Psoas muscle (tissue), 8 donors: Measurements from ENCODE around the gene CPLX4. TPM values are rescaled to one million over a fixed set of nuclear protein-coding genes. Genes with fewer than 3 reads are reported as not detected.
A peak's percentile ranks its signal among the peaks of the same experiment; 100 is the strongest.

ENCODE experiments used
- ATAC-seq, 4 donors: fragments of 200-7000 bp; cut with Tn5 transposase; one replicate each; pipeline ENCODE4 v1.9.1; 2020; ENCODE audit warnings: moderate library complexity in 3 of 4, mild to moderate bottlenecking in 2 of 4
- DNase-seq, 2 donors: peaks; one replicate each; pipeline ENCODE4 v3.0.0-alpha.2; 2020
- H3K27ac ChIP-seq: fragments of 200-600 bp; one replicate; pipeline ENCODE4 v1.8.0; 2022
- H3K27me3 ChIP-seq, 3 donors: fragments of 200-600 bp in 1 of 3; one replicate each; pipeline versions ENCODE4 v1.6.1 to v1.8.0; 2013 to 2022; ENCODE audit warnings: low read length in 2 of 3, mild to moderate bottlenecking in 2 of 3, moderate library complexity in 1 of 3; ENCODE audit not compliant: insufficient read depth in 3 of 3
- H3K36me3 ChIP-seq, 2 donors: fragments of 200-600 bp in 1 of 2; one replicate each; pipeline versions ENCODE4 v1.6.1 to v1.8.0; 2013 to 2022; ENCODE audit warnings: low read depth in 1 of 2, mild to moderate bottlenecking in 1 of 2, moderate library complexity in 1 of 2; ENCODE audit not compliant: insufficient read depth in 1 of 2
- H3K4me1 ChIP-seq: fragments of 200-600 bp; one replicate; pipeline ENCODE4 v1.8.0; 2022
- H3K4me3 ChIP-seq: fragments of 200-600 bp; one replicate; pipeline ENCODE4 v1.8.0; 2022; ENCODE audit warnings: mild to moderate bottlenecking
- H3K9me3 ChIP-seq: fragments of 200-600 bp; one replicate; pipeline ENCODE4 v1.8.0; 2022
- CTCF ChIP-seq: fragments of 200-600 bp; IDR thresholded peaks from one replicate; pipeline ENCODE4 v1.8.0; 2022; ENCODE audit warnings: antibody characterized with exemption
- WGBS, 3 donors: extraction: QIAGEN DNeasy Blood & Tissue Kit; methylation state at CpG; one replicate each; pipeline versions ENCODE4 v1.1.6 to v1.1.7; 2013; 5-methylcytosine and 5-hydroxymethylcytosine counted together
- intact Hi-C, 2 donors: fragments of 100-400 bp; cut with DNase I; formaldehyde crosslinking; loops; one replicate each; pipeline versions ENCODE4 v1.11.0 to v1.14.2; 2022
- polyA plus RNA-seq, 3 donors: library from polyadenylated mRNA; stranded (reverse); fragments of 200-250 nt; gene quantifications; one replicate each; pipeline ENCODE4 v1.2.3, GENCODE V29; 2013
- total RNA-seq, 4 donors: library from RNA; stranded (reverse); fragmentation: NEBNext Ultra II Directional in 2 of 4; extraction: Animal tissue kit (Norgen Biotek cat#: 25700) in 2 of 4; gene quantifications; one replicate each; pipeline versions ENCODE4 v1.2.1 to v1.2.4, GENCODE V29; 2021 to 2023
- donor health status: healthy with polysubstance abuse.
- donor health status: DM: no; HTN: no; CAD: no; lungs with moderate emphysema.
- donor health status: Bipolar disorder and iron deficiency.
- donor health status: healthy.
- donor health status: DM: yes; HTN: yes; CAD: no.
- donor health status: DM: no; HTN: no; CAD: no.
- donor health status: DM: no; HTN: no; CAD: no.
- donor health status: DM: yes; HTN: yes; CAD: no.

Gene CPLX4
- total and polyA plus RNA-seq, 7 donors, result not detected

GRCh38 chr18:59271606-59272220 lies 46.7 kb downstream of the CPLX4 start:
- Histone ChIP-seq H3K4me1 (peaks cover 11% of the 10 kb centered on the region), H3K4me3 (no peak overlapping the region), H3K27me3 (peaks cover 0 to 97% (median 62%) of the 10 kb centered on the region in 3 donors), H3K27ac (no peak overlapping the region), H3K9me3 (no peaks in the 10 kb centered on the region), H3K36me3 (no peaks in the 10 kb centered on the region)
- no peak for DNase-seq
- no peak for ATAC-seq
- intact Hi-C loops, result no loop called here
- no peak for TF ChIP-seq CTCF
- 23 to 29% (median 27%) methylated on average over 14 of the region's 14 CpGs for WGBS, 3 donors

GRCh38 chr18:59270689-59271257 lies 47.7 kb downstream of the CPLX4 start:
- Histone ChIP-seq H3K27me3 (peaks cover 0 to 97% (median 60%) of the 10 kb centered on the region in 3 donors), H3K4me1 (peaks cover 11% of the 10 kb centered on the region), H3K9me3 (no peaks in the 10 kb centered on the region), H3K4me3 (no peak overlapping the region), H3K36me3 (no peaks in the 10 kb centered on the region), H3K27ac (no peak overlapping the region)
- DNase-seq, result no peak
- intact Hi-C loops, result no loop called here
- no peak for TF ChIP-seq CTCF
- no peak for ATAC-seq
- 40 to 49% (median 44%) methylated on average over 4 of the region's 4 CpGs for WGBS, 3 donors

- Histone ChIP-seq H3K27me3 (peaks cover 0 to 98% (median 63%) of the 10 kb centered on the region in 3 donors), H3K36me3 (no peaks in the 10 kb centered on the region), H3K27ac (no peak overlapping the region), H3K4me3 (no peak overlapping the region), H3K9me3 (no peaks in the 10 kb centered on the region), H3K4me1 (peaks cover 11% of the 10 kb centered on the region)
- WGBS, 3 donors, result 4 to 5% (median 5%) methylated on average over 17 of the region's 17 CpGs
- no peak for TF ChIP-seq CTCF
- DNase-seq, result no peak
- intact Hi-C loops, result no loop called here
- no peak for ATAC-seq
Observed at GRCh38 chr18:59269563-59270119, 48.8 kb downstream of the CPLX4 start.

GRCh38 chr18:59268721-59269562 lies 49.5 kb downstream of the CPLX4 start:
- intact Hi-C loops, result no loop called here
- ATAC-seq, result peak in 1 of 4 donors; percentile 27
- peaks cover 11% of the 10 kb centered on the region for H3K4me1 ChIP-seq
- H3K27ac ChIP-seq, result no peak overlapping the region
- H3K27me3 ChIP-seq, result peaks cover 0 to 98% (median 57%) of the 10 kb centered on the region in 3 donors
- no peaks in the 10 kb centered on the region for H3K36me3 ChIP-seq
- no peak for DNase-seq
- 1% methylated on average over 56 to 90 of the region's 90 CpGs for WGBS, 3 donors
- H3K9me3 ChIP-seq, result no peaks in the 10 kb centered on the region
- peak overlapping the region; percentile 42 for H3K4me3 ChIP-seq
- TF ChIP-seq CTCF, result peak; percentile 10
